ENCODE data around the gene CHRNA4.

GRCh38 chr20:63313349-63314014 lies 47.7 kb downstream of the CHRNA4 start:
- TF ChIP-seq, protein P1, sequence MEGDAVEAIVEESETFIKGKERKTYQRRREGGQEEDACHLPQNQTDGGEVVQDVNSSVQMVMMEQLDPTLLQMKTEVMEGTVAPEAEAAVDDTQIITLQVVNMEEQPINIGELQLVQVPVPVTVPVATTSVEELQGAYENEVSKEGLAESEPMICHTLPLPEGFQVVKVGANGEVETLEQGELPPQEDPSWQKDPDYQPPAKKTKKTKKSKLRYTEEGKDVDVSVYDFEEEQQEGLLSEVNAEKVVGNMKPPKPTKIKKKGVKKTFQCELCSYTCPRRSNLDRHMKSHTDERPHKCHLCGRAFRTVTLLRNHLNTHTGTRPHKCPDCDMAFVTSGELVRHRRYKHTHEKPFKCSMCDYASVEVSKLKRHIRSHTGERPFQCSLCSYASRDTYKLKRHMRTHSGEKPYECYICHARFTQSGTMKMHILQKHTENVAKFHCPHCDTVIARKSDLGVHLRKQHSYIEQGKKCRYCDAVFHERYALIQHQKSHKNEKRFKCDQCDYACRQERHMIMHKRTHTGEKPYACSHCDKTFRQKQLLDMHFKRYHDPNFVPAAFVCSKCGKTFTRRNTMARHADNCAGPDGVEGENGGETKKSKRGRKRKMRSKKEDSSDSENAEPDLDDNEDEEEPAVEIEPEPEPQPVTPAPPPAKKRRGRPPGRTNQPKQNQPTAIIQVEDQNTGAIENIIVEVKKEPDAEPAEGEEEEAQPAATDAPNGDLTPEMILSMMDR (IDR thresholded peaks at IDR 0.05) = no peak
- no peak for TF ChIP-seq POLR2A (IDR thresholded peaks at IDR 0.05)

Measured in testis (tissue), 2 donors.